Stimulated activated CD4-positive, alpha-beta T cell treated with anti-CD3 and anti-CD28 coated beads, Interleukin-4, amount 100 ng/mL, for 48 hours (primary cell): ENCODE results near the gene C16orf96.
A peak's percentile ranks its signal among the peaks of the same experiment; 100 is the strongest.

Experiments used
- DNase-seq, 2 donors: peaks; one replicate each; pipeline ENCODE4 v3.0.0-alpha.2; 2020; ENCODE audit warnings: low read depth in 2 of 2

C16orf96 gene

DNA sequence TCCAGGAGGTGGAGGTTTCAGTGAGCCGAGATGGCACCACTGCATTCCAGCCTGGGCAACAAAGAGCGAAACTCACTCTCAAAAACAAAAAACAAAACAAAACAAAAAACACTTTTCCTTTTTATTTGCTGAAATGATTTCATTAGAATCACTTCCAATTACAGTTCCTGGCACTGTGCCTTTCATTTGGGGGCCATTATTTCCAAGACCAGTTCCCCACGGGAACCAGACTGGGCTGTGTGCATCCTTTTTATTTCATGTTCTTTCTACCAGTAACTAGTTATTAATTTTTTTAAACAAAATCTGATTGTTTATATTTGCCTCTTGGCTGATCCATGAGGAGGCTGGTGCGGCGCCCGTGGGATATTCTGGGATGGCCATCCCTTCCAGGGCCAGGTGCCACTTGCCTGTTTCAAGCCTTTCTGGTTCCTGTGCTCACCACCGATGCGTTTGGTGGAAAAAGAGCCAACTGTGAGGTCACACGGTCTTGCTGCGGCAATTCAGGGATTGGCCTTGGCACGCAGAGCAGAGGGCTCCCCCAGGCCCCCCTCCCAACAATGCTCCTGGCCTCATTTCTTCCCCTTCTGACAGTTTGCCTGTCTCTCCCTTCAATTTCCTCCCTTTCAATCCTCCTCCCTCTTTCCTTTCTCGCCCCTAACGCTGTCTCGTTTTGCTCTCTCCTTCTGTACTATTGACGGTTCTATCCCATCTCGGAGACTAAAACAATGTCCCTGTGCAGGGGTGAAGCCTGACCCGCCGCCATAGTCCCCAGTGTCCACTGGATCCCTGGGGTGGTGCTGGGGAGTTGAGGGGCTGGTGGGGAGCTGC is 45.1 kb downstream of the C16orf96 start:
- DNase-seq: no peak

DNA sequence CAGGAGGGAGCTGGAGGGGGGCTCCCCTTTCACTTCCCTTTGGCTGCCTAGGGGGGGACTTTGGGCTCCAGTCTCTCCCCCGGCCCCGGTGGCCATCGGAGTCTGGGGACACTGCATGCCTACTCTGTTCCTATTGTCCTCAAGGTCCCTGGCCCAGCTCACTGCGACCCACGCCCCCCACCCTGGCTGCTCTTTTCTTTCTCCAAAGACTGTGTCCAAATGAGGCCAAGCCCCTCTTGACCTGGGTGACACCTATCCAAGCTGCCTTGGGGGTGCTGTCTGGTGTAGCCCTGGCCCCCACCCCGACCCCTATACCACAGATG is 45.7 kb downstream of the C16orf96 start:
- DNase-seq: no peak

DNA sequence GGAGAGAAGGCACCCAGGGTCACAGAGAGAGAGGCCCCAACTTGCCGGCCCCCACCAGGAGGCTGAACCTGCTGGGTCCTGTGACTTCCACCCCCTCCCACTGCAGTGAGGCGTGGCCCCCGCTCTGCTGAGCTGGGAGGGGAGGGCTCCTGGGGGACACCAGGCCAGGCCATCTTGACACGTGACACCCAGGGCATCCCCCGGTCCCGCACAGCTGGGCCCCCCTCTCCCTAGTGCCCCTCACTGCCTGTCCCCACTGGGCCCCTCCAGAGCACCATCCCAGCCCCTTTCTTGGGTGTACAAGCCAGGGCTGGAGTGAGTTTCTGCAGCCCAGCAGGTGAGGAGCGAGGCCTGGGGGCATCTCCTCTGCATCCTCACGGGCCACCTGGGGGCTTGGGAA is 46.2 kb downstream of the C16orf96 start:
- DNase-seq: no peak

DNA sequence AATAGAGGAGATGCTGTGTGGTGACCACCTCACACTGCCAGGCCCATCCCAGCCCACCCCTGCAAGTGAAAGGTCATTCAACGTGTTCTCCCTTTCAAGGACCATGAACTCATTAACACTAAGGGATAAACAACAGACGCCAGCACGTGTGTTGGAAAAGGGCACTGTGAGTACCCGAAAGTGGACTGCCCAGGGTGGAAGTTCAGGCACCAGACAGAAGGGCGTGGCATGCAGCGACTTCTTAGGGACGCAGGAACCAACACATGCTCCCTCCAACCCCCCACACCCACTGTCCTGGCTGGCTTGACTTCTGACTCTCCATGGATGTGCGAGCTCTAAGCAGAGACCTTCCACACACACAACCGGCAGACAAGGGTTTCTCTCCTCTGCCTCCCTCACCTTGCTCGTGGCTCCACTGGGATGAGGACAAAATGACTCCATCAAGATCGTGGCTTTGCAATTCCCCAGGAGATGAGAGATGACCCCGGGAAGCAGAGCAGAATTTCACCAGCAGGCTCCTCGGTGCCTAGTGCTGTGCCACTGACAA is 47.6 kb downstream of the C16orf96 start:
- DNase-seq: no peak

DNA sequence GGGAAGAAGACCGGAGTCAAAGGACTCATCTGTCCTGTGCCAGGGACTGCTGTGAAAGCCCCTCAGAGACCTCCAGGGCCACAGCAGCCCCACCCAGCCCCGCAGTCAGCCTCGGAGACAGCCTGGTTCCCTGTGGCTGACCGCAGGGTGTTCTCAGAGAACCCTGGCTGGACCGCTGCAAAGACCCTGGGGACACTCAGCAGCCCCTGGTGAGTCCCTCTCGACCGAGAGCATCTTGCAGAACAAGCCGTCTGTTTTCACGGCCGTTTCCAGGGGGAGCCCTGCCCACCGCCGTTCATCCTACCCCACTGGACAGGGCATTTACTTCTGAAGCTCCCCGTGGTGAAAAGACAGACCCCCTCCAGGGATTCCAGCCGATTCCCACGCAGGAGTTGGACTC is 48.3 kb downstream of the C16orf96 start:
- no peak for DNase-seq

DNA sequence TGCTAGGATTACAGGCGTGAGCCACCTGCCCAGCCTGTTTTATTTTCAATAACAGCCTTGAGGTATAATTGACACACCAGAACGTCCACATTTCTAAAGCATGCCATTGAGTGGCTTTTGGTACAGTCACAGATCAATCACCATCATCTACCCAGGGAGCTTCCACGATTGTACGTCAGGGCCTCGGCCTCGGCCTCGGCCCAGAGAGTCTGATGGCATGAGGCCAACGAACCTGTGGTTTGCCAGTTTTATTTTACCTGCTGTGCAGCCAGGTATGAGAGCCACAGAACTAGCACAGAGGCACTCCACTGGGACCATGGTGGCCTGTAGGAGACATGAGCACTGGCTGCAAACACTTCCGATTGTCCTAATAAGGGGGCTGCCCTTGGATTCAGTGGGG is 50.2 kb downstream of the C16orf96 start:
- no peak for DNase-seq

DNA sequence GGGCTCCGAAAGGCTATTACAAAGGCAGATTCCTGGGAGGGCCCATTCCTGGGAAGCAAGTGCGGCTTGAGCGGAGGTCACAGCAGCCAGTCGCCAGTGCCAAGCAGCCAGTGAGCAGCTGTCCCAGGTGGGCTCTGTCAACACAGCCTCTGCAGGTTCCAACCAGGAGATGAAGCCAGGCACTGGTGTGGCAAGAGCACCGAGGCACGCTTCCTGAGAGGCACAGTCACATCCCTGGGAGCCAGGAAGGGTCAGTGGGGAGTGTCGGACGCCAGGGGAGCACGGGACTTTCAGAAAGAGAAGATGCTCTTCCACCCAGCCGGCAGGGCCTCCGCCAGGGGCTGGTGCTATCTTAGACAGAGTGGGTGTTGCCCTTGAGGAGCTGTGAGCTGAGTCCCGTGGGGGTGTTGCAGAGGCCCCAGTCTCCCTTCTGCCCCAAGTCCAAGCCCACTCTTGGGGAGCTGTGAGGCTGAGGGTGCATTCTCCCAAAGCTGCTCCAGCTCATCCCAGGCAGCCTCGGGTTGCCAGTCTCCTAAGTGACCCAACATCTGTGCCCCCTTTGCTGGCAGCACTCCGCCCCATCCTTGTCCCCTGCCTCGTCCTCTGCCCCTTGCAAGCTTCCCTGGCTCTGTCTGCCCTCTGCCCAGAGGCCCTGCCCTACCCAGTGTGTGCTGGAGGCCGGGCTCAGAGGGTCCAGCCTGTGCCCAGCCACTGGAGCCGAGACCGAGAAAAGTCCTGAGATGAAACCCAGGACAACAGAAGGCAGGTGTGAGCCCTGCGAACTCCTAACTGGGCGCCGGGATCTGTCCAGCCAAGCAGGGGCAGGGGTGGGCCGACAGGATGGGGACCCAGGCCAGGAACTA is 51.9 kb downstream of the C16orf96 start:
- DNase-seq: no peak

DNA sequence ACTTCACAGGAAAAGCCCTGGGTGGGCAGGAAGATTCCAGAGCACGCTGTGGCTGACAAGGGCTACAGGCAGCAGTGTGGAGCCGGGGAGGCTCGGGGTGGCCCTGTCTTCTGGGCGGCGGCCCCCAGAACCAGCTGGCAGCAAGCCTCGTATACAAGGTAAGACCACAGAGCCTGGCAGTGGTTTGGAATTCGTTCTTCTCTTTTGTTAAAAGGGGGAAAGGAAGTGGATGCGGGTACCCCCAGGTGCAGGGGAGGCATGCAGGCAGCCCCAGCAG is 52.5 kb downstream of the C16orf96 start:
- DNase-seq: no peak

DNA sequence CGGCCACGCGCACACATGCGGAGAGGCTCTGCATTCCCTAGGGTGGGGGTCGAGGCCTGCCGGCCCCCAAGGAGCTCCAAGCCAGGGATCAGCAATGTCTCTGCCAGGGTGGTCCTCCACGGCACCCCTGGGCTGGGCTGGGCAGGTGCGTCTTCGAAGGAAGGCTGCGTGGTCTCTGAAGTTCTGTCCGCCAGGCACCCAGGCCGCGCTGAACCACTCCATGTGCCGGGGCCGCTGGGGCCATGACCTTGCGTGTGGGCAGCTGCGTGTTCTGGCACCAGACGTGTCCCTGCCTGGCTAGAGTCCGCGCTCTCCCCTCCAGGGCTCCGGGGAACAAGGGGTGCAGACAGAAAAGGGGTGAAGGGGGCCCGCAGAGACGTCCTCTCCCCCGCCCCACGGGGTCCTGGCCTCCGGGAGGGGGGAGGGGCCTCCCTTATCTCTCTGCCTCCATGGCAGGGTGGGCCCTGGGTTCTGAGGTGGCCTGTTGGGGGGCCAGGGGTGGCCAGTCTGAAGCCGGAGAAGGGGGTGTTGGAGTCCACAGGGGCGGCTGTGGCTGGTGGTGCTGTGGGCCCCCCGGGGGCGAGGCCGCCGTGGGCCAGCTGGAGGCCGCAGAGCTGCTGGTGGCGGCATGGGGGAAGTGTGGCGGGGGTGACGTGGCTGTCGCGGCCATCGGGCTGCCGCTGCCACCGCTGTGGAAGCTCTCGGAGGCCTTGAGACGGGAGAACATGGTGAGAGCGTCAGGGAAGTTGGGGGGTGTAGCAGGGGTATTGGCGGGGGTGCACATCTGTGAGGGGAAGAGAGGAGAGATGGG is 53.3 kb downstream of the C16orf96 start:
- no peak for DNase-seq

DNA sequence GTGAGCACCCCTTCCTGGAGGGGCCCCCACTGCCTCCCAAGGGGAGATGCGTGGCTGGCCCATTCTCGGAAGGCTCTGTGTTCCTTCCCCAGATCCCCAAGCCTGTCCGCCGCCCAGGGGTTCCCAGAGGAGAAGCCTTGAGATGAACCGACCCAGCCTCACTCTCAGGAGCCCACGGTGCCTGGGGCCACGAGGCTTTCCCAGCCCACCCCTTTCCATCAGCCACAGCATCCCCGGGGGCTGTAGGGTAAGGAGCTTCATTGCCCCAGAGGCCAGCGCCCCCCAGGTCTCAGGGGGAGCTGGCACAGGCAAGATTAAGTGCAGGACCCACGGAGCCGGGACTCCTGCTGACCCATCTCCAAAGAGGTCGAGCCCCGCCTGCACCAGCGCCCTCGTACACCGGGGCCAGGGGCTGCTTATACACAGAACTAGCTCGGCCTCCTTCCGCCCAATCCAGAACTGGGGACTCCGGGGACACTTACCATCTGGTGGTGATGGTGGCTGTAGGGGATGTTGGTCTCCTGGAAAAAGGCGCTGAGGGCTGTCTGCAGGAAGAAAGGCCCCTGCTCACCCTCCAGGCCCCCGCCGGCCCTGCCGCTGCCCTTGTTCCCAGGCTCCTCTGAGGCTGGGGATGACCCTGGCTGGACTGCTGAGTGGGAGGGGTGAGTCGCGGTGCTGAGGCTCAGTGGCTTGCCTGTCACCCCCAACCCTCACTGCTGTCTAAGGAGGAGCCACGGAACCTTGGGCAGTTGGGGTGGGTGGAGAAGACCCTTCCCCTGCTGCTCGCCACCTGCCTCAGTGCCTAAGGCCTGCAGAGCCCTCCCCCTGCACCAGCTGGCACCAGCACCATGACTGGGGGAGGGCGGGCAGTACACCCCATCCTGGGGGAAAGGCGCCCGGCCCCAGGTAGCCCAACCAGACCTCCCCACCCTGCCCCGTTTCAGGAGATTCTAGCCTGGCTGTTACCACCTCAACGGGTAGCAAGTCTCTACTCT is 54.2 kb downstream of the C16orf96 start:
- no peak for DNase-seq

DNA sequence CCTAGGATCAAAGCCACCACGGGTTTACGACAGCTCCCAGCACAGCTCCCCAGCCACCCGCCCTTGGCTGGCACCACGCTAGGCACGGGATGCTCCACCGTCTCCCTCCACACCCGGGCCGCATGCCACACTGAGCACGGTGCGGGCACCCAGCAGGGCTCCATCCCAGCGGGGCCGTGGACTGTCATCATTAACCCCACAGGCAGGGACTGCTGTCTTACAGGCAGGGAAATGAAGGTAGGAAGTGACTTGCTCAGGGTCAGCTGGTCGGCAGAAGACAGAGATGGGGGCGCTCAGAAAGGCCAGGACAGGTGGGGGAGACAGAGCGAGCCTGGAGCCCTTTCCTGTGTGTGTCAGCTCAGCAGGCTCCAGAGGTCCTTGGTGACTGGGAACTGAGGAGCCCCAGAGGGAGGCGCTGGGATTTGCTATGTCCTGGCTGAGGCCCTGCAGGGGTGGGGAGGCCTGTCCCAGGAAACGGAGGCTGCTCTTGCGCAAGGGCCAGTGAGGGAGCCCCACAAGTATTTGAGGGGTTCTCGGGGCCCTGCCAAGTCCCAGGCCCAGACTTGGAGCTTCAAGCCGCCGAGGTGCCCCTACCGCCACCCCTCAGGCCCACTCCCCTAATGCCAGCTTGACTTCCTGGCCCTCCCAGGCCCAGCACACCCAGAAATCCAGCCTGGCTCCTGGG is 55.3 kb downstream of the C16orf96 start:
- DNase-seq: no peak

DNA sequence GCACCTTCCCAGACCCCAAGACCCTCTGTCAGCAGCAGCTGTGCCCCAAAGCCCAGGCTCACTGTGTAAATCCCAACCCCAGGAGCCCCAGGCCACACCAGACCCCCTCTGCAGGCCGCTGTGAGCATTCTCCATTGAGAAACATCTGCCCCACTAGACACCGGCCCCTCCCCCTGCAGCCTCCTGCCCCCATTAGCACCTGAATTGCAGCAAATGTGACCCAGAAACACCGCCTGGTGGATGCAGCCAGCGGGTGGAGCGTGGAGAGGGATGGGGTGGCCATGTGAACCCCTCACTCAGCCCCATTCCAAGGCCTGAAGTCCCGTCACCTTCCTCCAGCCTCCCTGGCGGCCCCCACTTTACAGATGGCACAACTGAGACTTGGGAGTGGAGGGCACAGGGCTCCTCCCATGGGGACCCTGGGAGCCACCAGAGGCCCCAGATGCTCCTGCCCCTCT is 56.4 kb downstream of the C16orf96 start:
- DNase-seq: no peak

DNA sequence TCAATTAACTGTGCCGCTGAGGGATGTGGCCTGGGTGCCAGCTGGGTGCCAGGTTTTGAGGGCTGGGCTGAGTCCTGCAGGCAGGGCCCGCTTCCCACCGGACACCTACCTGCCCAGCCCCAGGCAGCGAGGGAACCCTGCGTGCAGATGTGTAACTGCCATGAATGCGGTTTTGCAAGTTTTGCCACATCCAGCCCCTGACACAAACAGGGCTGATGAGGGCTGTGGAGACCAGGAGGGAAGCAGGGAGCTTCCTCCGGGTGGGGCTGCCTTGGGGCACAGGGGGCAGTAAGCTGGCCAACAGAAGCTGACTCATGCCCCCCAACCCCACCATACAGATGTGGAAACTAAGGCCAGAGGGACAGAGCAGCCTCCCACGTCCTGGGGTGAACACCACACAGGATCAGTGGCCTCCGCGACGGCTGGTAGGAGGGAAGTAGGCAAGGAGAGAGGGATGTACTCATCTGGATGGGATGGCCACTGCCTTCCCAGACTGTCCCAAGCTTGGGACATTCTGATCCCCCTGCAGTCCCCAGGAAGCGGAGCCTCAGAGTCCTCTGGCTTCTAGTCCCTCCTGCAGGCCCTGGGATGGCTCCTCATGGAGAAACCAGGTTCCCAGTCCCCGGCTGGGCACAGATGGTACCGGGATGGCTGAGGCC is 57.0 kb downstream of the C16orf96 start:
- no peak for DNase-seq

DNA sequence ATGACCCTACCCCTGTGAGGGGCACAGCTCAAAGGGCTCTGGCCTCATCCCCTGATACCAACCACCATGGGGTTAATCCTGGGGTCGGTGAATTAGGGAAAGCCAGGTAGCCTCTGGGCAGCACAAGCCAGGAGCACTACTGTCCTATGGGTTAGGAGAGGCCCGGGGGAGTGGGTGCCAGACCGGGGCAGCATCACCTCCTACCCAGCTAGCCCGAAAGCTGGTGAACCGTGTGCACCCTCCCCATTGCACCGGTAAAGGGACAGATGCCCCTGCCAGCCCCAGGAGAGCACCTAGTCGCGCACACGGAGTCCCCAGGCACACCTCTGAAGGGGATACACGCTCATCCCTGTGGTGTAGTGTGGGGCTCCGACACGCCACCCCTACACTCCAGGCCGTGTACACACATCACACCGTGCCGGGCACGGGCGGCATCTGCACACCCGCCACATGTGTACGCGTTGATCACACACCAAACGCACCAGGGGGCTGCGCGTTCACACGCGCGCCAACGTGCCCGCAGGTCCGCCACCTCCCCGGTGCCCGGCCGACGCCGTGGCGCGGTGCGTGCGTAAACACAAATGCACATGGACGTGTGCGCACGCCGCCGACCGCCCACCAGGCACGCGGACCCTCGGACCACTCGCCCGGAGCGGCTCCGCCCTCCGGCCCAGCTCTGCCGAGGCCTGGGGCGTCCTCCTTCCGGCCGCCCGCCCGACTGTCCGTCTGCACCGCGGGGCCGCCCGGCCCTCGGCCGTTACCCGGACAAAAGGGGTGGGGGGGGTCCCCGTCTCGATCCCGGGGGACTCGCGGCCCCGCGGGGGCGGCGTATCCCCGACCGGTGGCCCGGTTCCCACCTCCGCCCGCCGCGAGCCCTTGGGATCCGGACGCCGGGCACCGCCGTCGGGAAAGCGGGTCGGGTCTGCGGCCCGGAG is 57.8 kb downstream of the C16orf96 start:
- peak; percentile 19 to 35 for DNase-seq

DNA sequence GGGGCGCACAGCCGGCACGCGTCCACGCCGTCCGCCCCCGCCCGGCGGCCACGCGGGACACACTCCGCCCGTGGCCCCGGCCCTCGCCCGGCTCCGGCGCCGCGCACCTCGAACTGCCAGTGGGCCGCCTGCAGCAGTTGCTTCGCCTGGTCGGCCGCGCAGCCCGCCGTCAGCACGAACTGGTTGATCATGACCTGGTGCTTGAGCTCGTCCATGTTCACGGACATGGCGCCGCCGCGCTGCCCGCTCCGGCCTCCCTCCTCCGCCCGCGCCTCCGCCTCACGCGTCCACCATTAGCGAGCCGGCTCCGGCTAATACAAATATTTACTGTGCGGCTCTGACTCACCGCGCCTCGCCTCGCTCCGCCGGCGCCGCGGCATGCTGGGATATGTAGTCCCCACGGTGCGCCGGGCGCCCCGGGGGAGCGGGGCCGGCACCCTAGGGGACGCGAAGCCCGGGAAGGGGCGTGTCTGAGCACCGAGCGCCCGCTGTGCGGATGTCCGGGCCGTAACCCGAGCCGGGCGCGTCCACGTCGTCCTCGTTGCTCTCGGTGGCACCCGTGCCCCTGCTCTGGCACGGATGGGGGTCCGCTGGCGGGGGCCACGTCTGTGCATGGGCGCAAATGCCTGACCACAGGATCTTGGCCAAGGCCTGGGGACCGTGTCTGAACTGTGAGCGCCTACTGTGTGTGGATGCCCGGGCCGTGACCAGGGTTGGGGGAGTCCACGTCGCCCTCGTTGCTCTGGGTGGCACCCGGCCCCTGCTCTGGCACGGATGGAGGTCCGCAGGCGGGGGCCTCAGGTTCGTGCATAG is 58.6 kb downstream of the C16orf96 start, which contains the start of gene UBALD1:
Gene UBALD1, minus strand, starts transcription at position 318 of the 813 bp plus-strand sequence. Its CDS starts 91 bp downstream, at position 227.
- DNase-seq: peak; percentile 67 to 79

DNA sequence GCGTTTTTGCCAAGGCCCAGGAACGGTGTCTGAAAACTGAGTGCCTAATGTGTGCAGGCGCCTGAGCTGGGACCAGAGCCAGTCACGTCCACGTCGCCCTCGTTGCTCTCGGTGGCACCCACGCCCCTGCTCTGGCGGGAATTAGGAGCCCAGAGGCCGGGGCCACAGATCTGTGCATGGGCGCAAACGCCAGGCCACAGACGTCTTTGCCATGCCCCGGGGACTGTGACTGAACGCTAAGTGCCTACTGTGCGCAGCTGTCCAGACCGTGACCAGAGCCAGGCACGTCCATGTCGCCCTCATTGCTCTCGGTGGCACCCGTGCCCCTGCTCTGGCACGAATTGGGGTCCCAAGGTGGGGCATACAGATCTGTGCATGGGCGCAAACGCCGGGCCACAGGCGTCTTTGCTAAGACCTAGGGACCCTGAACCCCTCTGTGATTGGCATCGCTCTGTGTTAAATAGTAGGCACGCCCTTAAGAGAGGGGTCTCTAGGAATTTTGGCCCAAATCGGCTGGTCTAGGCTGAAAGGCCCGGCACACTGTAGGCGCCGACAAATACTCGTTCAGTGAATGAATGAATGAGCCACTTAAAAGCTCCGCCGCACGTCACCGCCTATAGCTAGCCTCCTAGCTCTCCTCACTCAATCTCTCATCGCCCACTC is 59.4 kb downstream of the C16orf96 start:
- no peak for DNase-seq
